ENCODE results near the gene CSF2.

DNA sequence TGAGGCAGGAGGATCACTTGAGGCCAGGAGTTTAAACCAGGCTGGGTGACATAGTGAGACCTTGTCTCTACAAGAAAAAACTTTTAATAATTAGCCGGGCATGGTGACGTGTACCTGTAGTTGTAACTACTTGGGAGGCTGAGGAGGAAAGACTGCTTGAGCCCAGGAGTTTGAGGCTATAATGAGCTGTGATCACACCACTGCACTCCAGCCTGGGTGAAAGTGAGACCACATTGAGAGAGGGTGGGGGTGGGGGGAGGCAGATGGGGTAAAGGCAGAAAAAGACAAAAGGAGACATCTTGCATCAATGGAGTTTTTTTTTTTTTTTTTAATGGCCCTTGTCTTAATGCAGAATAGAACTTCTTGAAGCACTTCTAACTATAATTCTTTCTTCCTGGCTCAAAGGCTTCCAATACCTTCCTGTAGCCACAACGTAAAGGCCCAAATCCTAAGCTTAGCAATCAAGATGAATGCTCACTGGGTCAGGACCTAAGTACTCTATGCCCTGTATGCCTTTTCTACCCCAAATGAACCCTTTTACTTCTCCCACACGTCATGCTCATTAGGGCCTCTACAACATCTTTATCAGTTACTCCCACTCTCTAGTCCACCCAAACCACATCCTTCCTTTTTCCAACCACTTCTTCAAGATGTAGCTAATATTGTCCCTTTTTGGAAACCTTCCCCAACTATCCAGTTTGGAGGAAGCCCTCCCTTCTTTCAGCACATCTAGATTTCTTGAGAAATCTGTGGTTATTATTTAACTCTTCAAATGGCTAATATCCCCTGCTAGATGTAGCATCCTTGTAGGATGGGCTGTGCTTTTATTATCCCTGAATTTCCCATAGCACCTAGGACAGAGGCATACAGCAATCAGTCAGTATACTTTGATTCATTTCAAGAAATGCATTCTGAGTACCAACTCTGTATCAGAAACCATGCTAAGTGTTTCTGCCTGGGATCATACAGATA, 40.8 kb downstream of the CSF2 start:
- TF ChIP-seq CTCF (IDR thresholded peaks at IDR 0.05 in 4 of 5, conservative IDR thresholded peaks at IDR 0.05 in 1 of 5) (no peak), POLR2A (IDR thresholded peaks at IDR 0.05) (no peak)
